Measurements from ENCODE around the gene METTL1. TPM values are rescaled to one million over a fixed set of nuclear protein-coding genes. Genes with fewer than 3 reads are reported as not detected.

The METTL1 gene
- total RNA-seq, 1 donor from 2014 or later = 20.2 TPM

DNA sequence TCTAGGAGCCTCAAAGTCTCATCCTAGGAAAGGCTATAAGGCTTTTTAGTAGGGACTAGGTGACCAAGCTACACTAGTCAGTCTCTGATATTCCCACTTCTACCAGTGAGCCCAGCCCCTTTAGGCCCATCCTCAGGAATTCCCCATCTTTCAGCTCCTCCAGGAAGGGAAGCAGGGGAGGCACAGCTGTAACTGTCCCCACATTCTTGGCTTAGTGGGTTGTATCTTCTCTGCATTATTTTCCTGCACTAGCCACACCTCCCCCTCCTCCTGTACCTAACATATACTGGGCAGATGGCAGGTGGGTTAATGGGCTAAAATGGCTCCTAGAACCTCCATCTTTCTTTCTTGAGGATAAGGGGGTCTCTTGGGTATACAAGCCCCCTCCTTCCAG, 4.6 kb downstream of the METTL1 start:
- no peak for ATAC-seq

DNA sequence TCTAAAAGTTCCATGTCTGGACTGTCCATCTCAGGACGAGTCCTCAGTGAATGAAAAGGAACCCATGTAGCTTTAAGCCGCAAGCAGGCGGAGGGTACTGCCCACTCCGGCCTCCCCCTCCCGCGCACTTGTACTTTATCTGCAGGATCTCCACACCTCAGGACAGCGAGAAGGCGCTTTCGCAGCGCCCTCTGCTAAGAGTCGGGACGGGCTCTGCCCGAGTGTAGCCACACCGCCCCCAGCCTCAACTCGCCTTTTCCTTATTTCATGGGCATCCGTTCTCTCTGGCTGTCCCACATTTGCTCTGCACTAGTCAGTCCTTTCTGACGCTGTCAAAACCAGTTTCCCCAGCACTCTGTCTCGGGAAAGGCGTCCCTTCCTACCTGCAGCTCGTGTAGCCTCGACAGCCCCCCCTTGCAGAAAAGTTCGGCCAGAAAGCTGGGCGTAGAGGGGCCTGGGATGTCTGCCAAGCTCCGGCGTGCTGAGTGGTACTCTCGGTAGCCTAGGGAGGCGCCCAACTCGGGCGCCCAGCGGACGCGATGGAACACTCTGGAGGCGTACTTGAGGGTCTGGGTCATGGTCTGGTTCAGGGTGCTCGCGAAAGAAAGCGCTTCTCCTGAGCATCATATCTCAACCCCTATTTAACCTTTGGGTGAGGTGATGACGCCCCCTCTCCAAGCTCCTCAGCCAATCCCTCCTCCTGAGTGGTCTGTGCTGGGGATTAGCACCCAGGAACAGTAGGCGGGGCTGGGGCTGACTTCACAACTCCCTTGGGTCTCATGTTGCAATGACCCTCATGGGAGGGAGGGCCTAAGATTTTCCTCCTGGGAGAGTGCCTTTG, 5.2 kb downstream of the METTL1 start, which contains the start of gene CYP27B1:
Gene CYP27B1, minus strand, starts transcription at position 615 of the 841 bp plus-strand sequence. Its CDS starts 37 bp downstream, at position 578.
- peak; percentile 3 for ATAC-seq

DNA sequence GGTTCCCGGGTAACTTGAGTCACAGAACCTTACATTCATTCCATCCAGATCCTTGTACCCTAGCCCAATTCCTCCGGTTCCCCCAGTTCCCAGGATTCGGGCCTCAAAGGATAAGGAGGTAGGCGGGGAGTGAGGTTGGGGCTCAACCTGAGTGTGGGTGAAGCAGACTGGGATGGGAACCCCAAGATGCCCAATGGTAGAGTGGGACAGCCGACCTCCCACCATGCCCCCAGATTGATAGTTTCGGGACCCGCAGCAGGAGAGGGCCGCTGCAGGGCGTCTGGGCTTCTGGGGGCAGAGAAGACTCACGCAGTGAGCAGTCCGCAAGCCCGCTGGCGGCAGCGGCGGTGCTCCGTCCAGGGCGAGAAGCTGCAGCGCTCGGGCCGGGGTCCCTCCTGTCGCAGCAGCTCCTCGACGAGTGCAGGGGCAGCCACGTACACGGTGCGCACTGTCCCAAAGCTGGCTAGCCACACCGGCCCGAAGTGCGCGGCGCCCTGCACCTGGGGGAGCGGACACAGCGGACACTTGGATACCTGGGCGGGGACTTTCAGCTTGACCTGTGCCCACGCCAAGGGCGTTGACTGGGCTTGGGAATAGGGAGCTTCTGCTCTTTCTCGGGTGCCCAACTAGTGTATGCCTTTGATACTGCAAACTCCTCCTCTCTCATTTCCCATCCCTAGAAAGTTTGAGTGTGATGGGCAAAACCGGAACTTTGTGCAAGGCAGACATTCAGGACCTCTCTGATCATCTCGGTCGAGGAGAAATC, 6.0 kb downstream of the METTL1 start:
- peak; percentile 21 for ATAC-seq

DNA sequence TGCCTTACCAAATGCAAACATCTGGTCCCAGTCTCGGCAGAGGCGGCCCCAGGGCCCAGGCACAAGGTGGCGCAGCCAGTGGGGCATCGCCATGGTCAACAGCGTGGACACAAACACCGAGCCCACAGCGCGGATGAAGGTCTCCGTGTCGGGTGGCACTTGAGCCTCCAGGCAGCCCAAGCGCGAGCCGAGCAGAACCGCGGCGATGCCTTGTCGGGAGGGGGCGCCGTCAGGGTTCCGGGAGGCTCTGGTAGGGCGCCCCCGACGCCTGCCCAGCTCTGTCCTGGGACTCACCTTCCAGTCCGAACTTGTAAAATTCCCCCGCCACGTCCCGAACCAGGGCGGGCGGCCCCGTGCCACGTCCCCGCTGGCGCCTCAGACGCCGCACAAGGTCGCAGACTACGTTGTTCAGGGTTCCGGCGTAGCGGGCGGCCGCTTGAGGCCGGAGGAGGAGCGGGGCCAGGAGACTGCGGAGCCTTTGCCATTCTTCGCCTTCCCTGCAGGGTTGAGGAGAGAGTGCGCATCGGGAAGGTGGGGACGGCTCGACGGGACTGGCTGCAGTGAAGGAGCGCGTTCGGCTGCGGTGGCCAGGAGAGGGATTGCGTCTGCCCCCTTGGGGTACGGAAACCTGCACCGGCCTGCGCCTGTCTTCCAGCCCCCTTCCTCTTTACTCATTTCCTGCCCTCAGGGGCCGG, 6.8 kb downstream of the METTL1 start:
- peak; percentile 60 for ATAC-seq

DNA sequence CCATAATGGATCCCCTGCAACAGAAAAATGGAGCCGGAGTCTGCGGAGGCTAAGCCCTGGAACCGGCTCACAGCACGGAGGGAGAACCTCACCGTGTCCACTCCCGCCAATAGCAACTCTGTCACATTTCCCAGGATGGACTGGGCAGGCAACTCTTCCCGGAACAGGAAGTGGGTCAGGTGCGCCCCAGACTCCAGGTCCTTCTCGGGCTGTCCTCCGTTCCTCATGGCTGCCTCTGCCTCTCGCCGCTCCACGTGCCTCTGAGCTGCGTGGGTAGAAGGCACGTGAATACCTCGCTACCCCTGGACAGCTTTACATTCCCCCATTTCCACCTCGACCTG, 7.3 kb downstream of the METTL1 start:
- ATAC-seq = peak; percentile 5

DNA sequence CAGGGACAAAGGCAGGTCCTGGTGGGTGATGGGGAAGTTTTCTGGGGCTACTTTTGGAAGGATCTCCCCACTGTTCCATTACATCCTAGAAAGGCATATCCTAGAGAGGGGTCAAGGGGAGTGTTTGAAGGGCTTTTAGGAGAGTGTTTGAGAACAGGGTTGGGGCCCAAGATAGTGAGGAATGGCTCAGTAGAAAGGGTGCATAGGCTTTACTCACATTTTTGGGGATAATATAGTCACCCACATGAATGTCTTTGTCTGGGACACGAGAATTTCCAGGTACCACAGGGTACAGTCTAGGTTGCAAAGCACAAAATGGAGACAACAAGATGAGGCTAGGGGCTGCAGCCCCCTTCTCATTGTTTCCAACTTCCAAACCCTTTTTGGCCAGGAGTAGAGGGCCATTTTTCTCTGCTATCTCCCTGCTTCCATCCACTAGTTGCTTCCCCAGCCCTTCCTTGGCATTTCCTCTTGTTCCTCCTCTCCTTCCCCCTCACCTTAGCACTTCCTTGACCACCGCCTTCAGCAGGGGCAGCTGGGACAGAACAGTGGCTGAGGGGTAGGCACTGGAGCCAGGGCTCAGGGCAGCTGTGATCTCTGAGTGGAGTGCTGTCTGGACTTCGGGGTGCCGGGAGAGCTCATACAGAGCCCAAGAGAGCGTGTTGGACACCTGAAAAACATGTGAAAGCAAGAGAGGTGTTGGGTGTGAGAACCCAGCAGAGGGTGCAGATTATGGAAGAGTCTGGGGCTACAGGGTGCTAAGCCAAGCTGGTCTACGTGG, 7.8 kb downstream of the METTL1 start:
- no peak for ATAC-seq

DNA sequence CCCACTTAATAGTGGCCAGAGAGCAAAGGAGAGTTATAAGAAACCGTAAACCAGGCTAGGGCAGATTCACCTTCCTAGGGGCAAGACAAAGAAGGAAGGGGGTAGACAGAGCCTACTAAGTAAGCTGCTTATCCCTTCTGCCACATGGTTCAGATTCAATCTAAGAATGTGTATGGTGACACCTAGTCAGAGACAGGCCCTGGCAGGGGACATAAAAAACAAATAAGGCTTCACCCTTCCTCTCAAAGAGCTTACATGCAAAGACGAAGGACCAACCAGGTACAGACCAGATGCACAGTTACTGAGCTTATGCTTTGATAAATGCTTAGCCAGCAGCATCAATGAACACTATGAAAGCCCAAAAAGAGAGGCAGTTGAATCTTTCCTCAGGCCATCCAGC, 9.4 kb downstream of the METTL1 start:
- ATAC-seq = no peak

DNA sequence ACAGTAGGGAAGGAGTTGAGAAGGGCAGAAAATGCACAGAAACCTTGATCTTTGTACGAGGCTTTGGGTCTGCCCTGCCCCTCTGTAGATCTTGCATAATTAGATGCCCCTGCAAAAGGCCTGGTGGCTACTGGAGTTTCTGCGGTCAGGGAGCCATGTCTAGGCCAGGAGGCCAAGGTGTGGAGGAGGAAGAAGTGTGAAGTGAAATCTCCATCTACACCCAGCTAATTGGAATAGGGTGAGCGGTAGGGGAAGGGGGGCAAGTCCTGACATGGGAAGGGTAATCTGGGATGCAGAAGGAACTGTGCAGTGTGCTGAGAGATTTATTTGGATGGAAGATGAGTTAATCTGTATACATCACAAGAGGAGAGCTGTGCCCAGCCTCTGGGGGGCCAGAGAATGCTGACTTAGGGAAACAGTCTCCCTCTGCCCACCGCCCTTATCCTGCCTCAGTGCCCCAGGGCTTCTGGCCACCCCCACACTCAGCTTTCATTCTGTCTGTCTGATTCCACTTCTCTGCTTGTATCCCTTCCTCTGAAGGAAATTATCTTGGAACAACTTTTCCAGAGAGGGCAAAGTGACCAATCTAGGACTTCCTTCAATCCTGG, 10.4 kb downstream of the METTL1 start:
- no peak for ATAC-seq

DNA sequence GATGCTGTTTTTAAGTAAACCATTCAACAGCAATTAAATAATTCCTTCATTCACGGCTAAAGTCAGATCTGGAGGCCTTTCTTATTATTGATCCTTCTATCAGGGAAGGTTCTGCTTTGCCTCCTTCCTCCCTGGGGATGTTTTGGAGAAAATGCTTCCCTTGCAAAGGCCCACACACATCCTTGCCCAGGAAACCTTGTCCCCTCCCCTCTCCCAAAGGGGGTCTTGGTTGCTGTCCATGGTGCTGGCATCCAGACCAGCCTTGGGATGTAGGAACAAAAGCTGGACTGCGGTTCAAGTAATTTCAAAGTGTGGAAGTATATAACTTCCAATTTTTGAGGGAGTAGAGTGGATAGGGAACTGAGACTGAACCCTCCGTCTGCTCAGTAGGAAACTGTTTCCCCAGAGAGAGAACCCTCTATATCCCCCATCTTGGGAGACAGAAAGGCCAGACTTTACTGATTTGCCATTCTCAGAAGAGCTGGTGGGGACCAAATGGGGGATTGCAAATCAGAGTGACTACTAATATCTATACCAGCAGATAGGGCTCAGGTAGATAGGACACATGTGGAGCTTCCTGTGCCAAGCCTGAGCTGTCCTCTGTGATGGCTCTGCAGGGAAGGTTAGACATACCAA, 11.4 kb downstream of the METTL1 start:
- no peak for ATAC-seq

DNA sequence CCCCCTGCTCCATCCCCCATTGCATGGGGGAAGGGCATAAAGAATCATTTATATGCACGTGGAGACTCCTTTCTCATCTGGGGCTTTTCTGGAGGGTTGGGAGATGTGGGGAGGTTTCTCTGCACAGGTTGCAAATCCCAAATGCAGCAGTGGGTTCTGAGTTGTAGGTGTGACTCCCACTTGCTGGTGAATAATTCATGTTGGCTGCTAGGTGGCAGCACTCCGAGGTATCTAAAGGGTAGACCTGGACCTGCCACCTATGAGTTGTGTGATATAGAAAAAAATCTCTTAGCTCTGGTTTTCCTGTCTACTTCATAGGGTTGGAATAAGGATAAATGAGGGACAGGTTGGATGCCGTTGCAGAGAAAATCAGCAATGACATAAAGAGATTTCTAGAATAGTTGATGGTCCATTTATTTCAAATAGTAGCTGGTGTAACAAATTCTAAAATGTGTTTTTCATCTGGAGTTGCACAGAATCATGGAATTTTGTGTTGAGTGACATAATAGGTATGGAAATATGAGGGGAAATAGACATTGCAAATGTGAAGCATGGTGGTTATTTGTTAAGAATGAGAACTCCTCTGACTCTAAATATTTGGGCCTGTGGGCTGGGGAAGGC, 12.4 kb downstream of the METTL1 start:
- ATAC-seq = no peak

DNA sequence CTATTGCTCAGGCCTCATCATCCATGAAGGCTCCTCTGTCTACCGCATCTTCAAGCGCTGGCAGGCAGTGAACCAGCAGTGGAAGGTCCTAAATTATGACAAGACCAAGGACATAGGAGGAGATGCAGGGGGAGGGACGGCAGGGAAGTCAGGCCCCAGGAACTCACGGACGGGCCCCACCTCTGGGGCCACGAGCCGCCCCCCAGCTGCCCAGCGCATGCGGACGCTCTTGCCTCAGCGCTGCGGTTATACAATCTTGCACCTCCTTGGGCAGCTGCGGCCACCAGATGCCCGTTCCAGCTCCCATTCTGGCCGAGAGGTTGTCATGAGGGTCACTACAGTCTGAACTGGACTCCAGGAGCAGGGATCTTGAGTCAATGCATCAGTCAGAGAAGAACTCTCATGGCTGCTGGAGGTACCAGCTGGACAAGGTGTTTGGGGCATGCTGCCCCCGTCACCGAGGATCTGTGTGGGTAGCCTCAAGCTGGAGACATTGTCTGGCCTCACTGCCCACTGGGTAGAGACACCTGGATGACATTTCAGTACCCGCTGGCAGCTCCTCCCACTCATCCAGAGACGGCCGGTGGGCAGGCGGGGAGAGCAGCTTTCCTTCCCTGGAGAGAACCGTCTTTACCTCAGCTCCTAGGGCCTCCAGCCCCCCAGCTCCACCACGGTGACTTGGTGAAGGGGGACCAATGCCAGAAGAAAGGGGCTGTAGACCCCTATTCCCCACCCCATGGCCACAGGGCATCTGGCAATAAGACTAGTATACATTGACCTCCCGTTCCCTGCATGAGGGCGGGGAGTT, 13.1 kb downstream of the METTL1 start:
- no peak for ATAC-seq

DNA sequence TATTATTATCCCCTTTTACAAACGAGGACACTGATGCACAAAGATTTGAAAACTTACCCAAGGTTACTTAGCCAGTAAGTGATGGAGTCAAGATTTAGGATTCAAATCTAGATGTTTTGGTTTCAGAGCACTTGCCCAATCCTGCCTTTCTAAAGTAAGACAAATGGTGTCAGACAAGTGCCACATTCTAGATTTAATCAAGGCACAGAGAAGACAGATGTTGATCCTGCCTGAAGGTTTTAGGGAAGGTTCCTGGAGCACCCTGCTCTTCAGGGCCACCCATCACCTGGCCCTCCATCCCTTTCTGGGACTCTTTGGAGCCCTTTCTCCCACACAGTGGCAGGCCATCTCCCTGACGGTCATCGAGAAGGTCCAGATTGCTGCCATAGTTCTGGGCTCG, 14.1 kb downstream of the METTL1 start:
- ATAC-seq = no peak

DNA sequence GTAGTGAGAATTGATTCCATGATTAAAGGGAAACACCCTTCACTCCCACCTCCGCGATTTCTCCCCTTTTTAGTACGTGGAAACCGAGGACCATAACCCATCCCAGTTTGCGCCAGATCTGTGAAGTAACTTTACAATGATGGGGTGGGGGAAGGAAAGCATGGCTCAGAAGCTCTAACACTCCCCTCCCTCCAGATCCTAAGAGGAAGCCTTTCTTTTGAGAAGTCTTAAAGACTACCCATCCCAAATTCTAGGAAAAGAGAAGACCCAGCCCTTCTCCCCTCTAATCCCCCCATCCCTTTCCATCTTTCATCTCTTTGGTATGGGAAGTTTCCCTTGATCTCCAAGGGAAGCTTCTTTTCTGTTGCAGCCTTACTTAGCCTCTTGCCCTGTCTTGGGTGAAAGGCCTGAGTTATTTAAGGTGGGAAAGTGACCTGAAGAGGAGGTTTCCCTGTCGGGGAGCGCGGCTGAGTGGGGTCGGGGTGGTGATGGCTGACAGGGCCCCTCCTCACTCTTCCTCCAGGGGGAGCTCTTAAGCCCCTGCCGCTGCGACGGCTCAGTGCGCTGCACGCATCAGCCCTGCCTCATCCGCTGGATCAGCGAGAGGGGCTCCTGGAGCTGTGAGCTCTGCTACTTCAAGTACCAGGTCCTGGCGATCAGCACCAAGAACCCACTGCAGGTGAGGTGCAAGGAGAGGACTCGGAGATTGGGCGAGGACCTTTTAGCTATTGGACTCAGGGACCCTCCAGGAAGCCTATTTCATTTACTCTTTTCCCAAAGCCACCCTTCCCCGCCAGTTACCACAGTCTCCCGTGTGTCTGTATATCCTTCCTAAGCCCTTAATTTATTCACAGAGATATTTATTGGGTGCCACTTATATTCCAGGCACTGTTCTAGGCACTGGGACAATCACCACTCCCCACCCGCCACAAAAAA, 15.2 kb downstream of the METTL1 start:
- ATAC-seq = no peak

DNA sequence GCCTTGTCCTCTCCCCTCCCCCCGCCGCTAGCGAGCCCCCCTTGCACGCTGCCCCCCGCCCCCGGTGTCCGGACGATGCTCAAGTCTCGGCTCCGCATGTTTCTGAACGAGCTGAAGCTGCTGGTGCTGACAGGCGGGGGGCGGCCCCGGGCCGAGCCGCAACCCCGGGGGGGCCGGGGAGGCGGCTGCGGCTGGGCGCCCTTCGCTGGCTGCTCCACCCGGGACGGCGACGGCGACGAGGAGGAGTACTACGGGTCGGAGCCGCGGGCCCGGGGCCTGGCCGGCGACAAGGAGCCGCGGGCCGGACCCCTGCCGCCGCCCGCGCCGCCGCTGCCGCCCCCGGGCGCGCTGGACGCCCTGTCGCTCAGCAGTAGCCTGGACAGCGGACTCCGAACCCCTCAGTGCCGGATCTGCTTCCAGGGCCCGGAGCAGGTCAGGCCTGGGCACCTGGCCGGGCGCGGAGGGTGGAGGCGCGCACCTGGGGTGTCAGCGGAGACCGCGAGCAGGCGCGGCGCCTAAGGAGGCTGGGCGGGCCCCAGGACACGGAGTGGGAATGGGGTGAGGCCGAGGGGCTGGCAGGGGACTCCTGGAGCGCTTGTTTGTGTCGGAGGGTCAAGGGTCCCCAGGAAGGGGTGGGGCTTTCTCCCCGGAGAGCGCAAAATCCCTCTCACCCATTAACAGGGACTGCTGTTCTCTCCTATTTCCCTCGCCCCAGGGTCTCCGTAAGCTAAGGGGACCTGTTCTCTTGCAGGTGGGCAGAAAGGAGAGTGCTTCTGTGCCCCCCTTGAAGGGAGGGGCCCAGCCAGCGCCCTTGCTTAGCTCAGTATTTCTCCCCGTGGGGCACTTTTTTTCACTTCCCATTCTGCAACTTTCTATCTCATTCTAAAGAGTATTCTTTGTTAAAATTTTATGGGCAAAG, 16.2 kb downstream of the METTL1 start:
- ATAC-seq = no peak

DNA sequence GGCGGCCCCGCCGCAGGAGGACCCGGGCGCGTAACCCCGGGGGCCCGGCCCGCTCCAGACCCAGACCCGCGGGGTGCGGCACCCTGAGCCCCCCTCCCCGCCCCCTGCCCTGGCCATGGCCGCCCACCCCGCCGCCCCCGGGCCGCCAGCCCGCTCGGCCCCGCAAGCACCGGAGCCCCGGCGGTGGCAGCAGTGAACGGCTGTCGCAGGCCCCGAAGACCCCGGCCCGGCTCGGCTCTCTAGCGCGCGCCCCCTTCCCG, 16.8 kb downstream of the METTL1 start:
- no peak for ATAC-seq

DNA sequence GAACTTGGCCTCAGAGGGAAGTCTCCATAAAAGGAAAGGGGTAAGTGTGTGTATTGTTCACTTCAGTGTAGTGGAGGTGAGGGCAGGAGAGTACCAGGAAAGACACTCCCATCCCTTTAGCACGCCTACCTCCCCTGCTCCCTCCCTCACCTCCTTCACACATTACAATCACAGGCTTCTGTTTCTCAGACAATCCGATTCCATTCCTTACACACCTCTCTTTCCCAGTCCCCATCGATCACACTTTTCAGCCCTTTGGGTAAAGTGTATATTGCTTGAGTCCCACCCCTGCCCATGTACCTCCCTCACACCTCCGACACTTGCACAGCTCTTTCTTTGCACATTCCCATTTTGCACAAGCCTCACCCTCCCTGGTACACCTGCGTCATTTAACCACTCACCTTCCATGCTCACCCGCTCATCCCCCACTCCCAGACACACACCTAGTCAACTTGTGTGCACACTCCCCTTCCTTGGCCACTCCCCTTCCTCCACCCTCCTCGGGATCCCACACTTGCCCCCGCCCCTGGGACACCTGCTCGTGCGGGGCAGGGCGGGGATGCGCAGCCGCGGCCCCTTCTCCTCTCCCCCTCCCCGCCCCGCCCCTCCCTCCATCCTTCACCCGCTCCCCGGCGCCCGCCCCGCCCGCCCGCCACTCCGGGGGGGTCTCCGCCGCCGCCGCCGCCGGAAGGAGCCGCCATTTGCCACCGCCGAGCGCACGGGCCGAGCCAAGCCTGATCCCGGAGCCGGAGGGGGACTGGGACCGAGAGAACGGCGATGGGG, 17.3 kb downstream of the METTL1 start, which contains the start of gene MARCHF9:
Gene MARCHF9, plus strand, starts transcription at position 693 of the 783 bp plus-strand sequence. CDS start 426 bp downstream, outside the sequence.
- ATAC-seq = peak; percentile 63

DNA sequence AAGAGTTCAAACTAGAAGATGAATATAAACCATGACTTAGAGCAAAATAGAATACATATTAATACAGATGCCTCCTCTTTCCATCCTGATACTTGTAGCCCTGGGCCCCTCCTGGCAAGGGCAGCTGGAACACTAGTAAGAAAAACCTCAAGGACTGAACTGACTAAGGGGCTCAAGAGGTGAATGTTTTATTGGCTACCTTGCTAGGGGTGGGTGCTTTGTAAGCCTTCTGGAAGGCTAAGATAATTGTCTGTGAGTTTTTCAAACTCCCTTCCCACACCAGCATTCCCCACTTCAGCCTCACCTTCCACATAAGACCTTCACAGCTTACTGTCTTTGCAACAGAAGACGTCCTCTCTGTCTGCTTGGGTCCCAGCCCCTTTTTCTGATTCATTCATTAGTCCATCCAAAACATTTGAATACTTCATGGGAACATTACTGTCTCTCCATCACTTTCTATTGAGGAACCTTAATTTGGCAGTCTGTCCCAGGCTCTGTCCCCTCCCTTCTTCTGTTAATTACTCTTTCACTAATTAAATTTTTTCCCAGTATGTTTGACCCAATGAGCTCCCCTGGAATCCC, 18.1 kb downstream of the METTL1 start:
- no peak for ATAC-seq
